HEK293 (cell line): ENCODE measurements around the gene OR6B1.

Experiments used
- CTCF ChIA-PET: fragments of 350-600 bp; formaldehyde crosslinking; extraction: SDS; loops from one replicate; lab custom pipeline; 2021; ENCODE audit warnings: antibody characterized with exemption; lab: Yijun Ruan, JAX
- POLR2A ChIA-PET: fragments of 300-600 bp; formaldehyde crosslinking; extraction: SDS; loops from one replicate; lab custom pipeline; 2020; ENCODE audit warnings: antibody characterized with exemption, inconsistent platforms; lab: Yijun Ruan, JAX
- H3K27ac ChIP-seq: fragments of 200-500 bp; sonication (Bioruptor generic); 2 replicates; pipeline ENCODE4 v1.5.1; 2014; ENCODE audit warnings: low read depth, low read length, control low read depth, inconsistent platforms; ENCODE audit errors: extremely low read depth
- H3K36me3 ChIP-seq, 2 experiments: fragments of 200-500 bp in 1 of 2; sonication (Bioruptor generic) in 1 of 2; 1 replicate in 1 of 2; 2 replicates in 1 of 2; pipeline ENCODE4 v1.5.1; 2014 to 2017; ENCODE audit warnings: inconsistent platforms in 2 of 2, low read length in 2 of 2; ENCODE audit not compliant: control insufficient read depth in 2 of 2, insufficient read depth in 1 of 2
- H3K4me1 ChIP-seq: fragments of 200-500 bp; sonication (Bioruptor generic); 2 replicates; pipeline ENCODE4 v1.5.1; 2014; ENCODE audit warnings: mild to moderate bottlenecking, low read length, inconsistent platforms; ENCODE audit not compliant: control insufficient read depth, insufficient read depth
- H3K4me3 ChIP-seq: 2 replicates; pipeline ENCODE4 v1.5.1; 2011; ENCODE audit warnings: low read depth, mild to moderate bottlenecking, control low read depth, low read length, moderate library complexity
- H3K9me3 ChIP-seq: fragments of 200-500 bp; sonication (Bioruptor generic); 2 replicates; pipeline ENCODE4 v1.5.1; 2014; ENCODE audit warnings: low read depth, low read length, inconsistent platforms; ENCODE audit not compliant: control insufficient read depth, insufficient read depth
- KLF7 ChIP-seq: fragments of 450-650 bp; formaldehyde crosslinking; IDR thresholded peaks from 2 replicates; pipeline ENCODE4 v1.5.1; 2016; ENCODE audit warnings: missing biosample characterization, missing genetic modification characterization, borderline replicate concordance
- SP7 ChIP-seq: fragments of 450-650 bp; formaldehyde crosslinking; IDR thresholded peaks from 2 replicates; pipeline ENCODE4 v1.5.1; 2016; ENCODE audit warnings: missing biosample characterization, missing genetic modification characterization
- TCF7L2 ChIP-seq: IDR thresholded peaks from 2 replicates; pipeline ENCODE4 v1.6.1; 2011; ENCODE audit warnings: low read depth, mild to moderate bottlenecking, inconsistent platforms, low read length, moderate library complexity, borderline replicate concordance
- ZNF146 ChIP-seq: fragments of 450-650 bp; formaldehyde crosslinking; IDR thresholded peaks from 2 replicates; pipeline ENCODE4 v1.5.1; 2016; ENCODE audit warnings: missing biosample characterization, missing genetic modification characterization
- ZNF239 ChIP-seq: fragments of 450-650 bp; formaldehyde crosslinking; IDR thresholded peaks from 2 replicates; pipeline ENCODE4 v1.5.1; 2016; ENCODE audit warnings: missing biosample characterization, missing genetic modification characterization
- ZNF366 ChIP-seq: fragments of 450-650 bp; formaldehyde crosslinking; conservative IDR thresholded peaks from 2 replicates; pipeline ENCODE4 v1.5.1; 2016; ENCODE audit warnings: missing biosample characterization, missing genetic modification characterization
- ZNF404 ChIP-seq: fragments of 450-650 bp; formaldehyde crosslinking; IDR thresholded peaks from 2 replicates; pipeline ENCODE4 v1.5.1; 2017; ENCODE audit warnings: missing biosample characterization, missing genetic modification characterization
- ZNF514 ChIP-seq: fragments of 450-650 bp; formaldehyde crosslinking; IDR thresholded peaks from 2 replicates; pipeline ENCODE4 v1.5.1; 2016; ENCODE audit warnings: missing biosample characterization, missing genetic modification characterization
- ZNF529 ChIP-seq: fragments of 450-650 bp; formaldehyde crosslinking; IDR thresholded peaks from 2 replicates; pipeline ENCODE4 v1.5.1; 2017; ENCODE audit warnings: missing genetic modification characterization, missing biosample characterization; ENCODE audit not compliant: insufficient replicate concordance
- ZNF610 ChIP-seq: fragments of 450-650 bp; formaldehyde crosslinking; IDR thresholded peaks from 2 replicates; pipeline ENCODE4 v1.5.1; 2016; ENCODE audit warnings: missing biosample characterization, missing genetic modification characterization, borderline replicate concordance
- ZNF621 ChIP-seq: fragments of 450-650 bp; formaldehyde crosslinking; IDR thresholded peaks from 2 replicates; pipeline ENCODE4 v1.5.1; 2017; ENCODE audit warnings: missing biosample characterization, missing genetic modification characterization
- ZNF629 ChIP-seq: fragments of 450-650 bp; formaldehyde crosslinking; IDR thresholded peaks from 2 replicates; pipeline ENCODE4 v1.5.1; 2017; ENCODE audit warnings: missing biosample characterization, missing genetic modification characterization
- ZNF670 ChIP-seq: fragments of 450-650 bp; formaldehyde crosslinking; IDR thresholded peaks from 2 replicates; pipeline ENCODE4 v1.5.1; 2016; ENCODE audit warnings: missing biosample characterization, missing genetic modification characterization, low read depth
- ZNF843 ChIP-seq: fragments of 450-650 bp; formaldehyde crosslinking; IDR thresholded peaks from 2 replicates; pipeline ENCODE4 v1.5.1; 2016; ENCODE audit warnings: missing biosample characterization, missing genetic modification characterization
- ZSCAN23 ChIP-seq: fragments of 450-650 bp; formaldehyde crosslinking; IDR thresholded peaks from 2 replicates; pipeline ENCODE4 v1.5.1; 2016; ENCODE audit warnings: missing biosample characterization, missing genetic modification characterization
- TF ChIP-seq, protein P1 (sequence below): fragments of 450-650 bp; formaldehyde crosslinking; IDR thresholded peaks from 2 replicates; pipeline ENCODE4 v1.5.1; 2016; ENCODE audit warnings: missing biosample characterization, missing genetic modification characterization
- TF ChIP-seq, protein P2 (sequence below): fragments of 450-650 bp; formaldehyde crosslinking; IDR thresholded peaks from 2 replicates; pipeline ENCODE4 v1.5.1; 2016; ENCODE audit warnings: missing biosample characterization, missing genetic modification characterization
- TF ChIP-seq, protein P3 (sequence below): fragments of 450-650 bp; formaldehyde crosslinking; IDR thresholded peaks from 2 replicates; pipeline ENCODE4 v1.5.1; 2016; ENCODE audit warnings: missing biosample characterization, missing genetic modification characterization, borderline replicate concordance
- TF ChIP-seq, protein P4 (sequence below): fragments of 450-650 bp; formaldehyde crosslinking; IDR thresholded peaks from 2 replicates; pipeline ENCODE4 v1.5.1; 2016; ENCODE audit warnings: missing biosample characterization, missing genetic modification characterization

The OR6B1 gene

DNA sequence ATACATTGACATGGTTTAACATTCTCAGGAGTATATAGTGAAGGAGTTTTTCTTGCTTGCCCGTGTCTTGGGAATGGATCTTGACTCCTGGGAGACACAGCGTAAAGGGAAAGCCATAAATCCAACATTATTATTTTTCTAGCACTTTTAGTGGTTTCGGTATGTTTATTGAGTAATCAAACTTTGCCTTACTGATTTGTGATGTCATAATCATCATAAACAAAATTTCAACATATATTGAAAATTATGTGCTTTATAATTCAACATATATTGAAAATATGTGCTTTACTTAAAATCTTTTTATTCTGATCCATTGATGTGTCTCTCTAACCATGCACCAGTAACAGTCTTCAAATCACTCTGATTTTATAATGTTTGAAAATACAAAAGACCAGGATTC lies 28.4 kb downstream of the OR6B1 start (continued):
- TF ChIP-seq ZNF610 (tag by site-specific recombination) (no peak), ZNF146 (tag by site-specific recombination) (no peak), ZNF629 (tag by site-specific recombination) (no peak), KLF7 (tag by site-specific recombination) (no peak), ZSCAN23 (tag by site-specific recombination) (no peak), ZNF529 (tag by site-specific recombination) (no peak), SP7 (tag by site-specific recombination) (no peak), ZNF621 (tag by site-specific recombination) (no peak)
- TF ChIP-seq, protein P1, sequence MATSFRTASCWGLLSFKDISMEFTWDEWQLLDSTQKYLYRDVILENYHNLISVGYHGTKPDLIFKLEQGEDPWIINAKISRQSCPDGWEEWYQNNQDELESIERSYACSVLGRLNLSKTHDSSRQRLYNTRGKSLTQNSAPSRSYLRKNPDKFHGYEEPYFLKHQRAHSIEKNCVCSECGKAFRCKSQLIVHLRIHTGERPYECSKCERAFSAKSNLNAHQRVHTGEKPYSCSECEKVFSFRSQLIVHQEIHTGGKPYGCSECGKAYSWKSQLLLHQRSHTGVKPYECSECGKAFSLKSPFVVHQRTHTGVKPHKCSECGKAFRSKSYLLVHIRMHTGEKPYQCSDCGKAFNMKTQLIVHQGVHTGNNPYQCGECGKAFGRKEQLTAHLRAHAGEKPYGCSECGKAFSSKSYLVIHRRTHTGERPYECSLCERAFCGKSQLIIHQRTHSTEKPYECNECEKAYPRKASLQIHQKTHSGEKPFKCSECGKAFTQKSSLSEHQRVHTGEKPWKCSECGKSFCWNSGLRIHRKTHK (tag by site-specific recombination): no peak
- TF ChIP-seq, protein P2, sequence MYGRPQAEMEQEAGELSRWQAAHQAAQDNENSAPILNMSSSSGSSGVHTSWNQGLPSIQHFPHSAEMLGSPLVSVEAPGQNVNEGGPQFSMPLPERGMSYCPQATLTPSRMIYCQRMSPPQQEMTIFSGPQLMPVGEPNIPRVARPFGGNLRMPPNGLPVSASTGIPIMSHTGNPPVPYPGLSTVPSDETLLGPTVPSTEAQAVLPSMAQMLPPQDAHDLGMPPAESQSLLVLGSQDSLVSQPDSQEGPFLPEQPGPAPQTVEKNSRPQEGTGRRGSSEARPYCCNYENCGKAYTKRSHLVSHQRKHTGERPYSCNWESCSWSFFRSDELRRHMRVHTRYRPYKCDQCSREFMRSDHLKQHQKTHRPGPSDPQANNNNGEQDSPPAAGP (tag by site-specific recombination): no peak
- TF ChIP-seq, protein P3, sequence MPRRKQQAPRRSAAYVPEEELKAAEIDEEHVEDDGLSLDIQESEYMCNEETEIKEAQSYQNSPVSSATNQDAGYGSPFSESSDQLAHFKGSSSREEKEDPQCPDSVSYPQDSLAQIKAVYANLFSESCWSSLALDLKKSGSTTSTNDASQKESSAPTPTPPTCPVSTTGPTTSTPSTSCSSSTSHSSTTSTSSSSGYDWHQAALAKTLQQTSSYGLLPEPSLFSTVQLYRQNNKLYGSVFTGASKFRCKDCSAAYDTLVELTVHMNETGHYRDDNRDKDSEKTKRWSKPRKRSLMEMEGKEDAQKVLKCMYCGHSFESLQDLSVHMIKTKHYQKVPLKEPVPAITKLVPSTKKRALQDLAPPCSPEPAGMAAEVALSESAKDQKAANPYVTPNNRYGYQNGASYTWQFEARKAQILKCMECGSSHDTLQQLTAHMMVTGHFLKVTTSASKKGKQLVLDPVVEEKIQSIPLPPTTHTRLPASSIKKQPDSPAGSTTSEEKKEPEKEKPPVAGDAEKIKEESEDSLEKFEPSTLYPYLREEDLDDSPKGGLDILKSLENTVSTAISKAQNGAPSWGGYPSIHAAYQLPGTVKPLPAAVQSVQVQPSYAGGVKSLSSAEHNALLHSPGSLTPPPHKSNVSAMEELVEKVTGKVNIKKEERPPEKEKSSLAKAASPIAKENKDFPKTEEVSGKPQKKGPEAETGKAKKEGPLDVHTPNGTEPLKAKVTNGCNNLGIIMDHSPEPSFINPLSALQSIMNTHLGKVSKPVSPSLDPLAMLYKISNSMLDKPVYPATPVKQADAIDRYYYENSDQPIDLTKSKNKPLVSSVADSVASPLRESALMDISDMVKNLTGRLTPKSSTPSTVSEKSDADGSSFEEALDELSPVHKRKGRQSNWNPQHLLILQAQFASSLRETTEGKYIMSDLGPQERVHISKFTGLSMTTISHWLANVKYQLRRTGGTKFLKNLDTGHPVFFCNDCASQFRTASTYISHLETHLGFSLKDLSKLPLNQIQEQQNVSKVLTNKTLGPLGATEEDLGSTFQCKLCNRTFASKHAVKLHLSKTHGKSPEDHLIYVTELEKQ (tag by site-specific recombination): no peak

DNA sequence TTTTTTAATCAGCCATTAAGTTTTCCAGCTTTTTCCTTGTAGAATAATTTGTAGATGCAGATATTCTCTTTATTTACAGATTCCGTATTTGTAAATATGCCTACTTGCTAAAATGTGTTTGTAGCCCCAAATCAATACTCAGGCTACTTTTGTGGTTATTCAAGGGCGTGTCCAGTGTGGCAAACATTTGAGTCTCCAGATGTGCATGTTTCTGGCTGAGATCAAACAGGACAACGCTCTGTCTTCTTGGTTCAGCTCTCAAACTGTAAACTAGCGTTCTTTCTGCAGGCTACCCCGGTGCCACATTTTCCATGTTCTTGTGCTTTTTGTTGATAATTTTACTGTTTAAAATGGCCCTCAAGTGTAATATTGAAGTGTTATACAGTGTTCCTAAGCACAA lies 32.4 kb downstream of the OR6B1 start:
- no peak overlapping the region for H3K27ac ChIP-seq
- H3K9me3 ChIP-seq: no peaks in the 10 kb centered on the region
- TF ChIP-seq ZNF239 (no peak), ZNF621 (tag by site-specific recombination) (no peak), ZNF366 (tag by site-specific recombination) (no peak), ZNF670 (no peak)
- TF ChIP-seq, protein P4, sequence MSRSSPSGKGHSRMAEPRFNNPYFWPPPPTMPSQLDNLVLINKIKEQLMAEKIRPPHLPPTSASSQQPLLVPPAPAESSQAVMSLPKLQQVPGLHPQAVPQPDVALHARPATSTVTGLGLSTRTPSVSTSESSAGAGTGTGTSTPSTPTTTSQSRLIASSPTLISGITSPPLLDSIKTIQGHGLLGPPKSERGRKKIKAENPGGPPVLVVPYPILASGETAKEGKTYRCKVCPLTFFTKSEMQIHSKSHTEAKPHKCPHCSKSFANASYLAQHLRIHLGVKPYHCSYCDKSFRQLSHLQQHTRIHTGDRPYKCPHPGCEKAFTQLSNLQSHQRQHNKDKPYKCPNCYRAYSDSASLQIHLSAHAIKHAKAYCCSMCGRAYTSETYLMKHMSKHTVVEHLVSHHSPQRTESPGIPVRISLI: no peak
- H3K4me3 ChIP-seq: no peak overlapping the region
- H3K4me1 ChIP-seq: no peaks in the 10 kb centered on the region
- ChIA-PET CTCF (interaction anchor here (0.9 kb wide), 1 partner anchor 18 kb away, joined by 4 read pairs; no protein-coding TSS in a partner anchor), POLR2A (no interaction called here)
- no peaks in the 10 kb centered on the region for H3K36me3 ChIP-seq

DNA sequence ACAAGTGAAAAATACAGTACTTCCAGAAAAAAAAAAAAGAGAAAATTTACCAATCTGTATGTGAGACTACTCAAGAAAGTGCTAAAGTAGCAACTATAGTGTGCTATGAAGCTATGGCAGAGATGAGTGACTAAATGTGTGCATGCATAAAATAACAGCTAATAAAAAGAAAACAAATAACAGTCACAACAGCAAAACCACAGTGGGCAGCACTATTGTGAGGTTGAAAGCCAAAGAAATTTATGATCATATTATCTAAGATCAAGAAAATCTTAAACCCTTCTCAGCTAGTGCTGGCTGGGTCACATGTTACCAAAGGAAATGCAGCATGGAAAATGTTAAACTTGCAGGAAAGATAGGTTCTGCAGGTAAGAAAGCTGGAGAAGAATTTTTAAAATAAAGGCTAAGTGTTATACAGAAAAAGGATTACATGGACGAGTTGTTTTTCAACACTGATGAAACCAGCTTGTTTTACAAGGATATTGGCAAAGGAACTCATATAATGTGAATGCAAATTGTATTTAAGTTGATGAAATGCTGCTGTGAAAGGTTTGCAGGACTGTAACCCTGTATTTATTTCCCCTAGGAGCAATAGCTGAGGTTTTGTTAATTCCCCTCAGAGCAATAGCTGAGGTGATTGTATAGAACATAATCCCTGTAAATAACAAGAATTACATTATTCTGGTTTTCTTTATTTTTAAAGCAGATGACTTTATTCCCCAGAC lies 33.0 kb downstream of the OR6B1 start:
- Histone ChIP-seq H3K9me3 (no peaks in the 10 kb centered on the region), H3K4me1 (no peaks in the 10 kb centered on the region), H3K36me3 (no peaks in the 10 kb centered on the region), H3K4me3 (no peak overlapping the region), H3K27ac (no peak overlapping the region)
- POLR2A ChIA-PET: no interaction called here
- TF ChIP-seq TCF7L2 (no peak), ZNF843 (tag by site-specific recombination) (no peak), ZNF404 (tag by site-specific recombination) (no peak), ZNF514 (tag by site-specific recombination) (no peak)
- CTCF ChIA-PET: interaction anchor here (0.6 to 1.3 kb wide), 4 partner anchors 11 to 115 kb away, joined by 3 to 7 read pairs (median 4); no protein-coding TSS in a partner anchor
